K562 (cell line): ENCODE results near the gene CUL1.

Experiments used
- GABPA ChIP-seq: fragments of 200-800 bp; sonication (Bioruptor generic); conservative IDR thresholded peaks from 2 replicates; pipeline ENCODE4 v1.6.1; 2016; ENCODE audit warnings: low read depth, missing genetic modification characterization, missing compliant biosample characterization
- MAX ChIP-seq: sonication (generic); formaldehyde crosslinking; IDR thresholded peaks from 2 replicates; pipeline ENCODE4 v1.9.0; 2022; ENCODE audit warnings: mild to moderate bottlenecking, missing genetic modification reagents
- MAZ ChIP-seq, 2 experiments: fragments of 450-650 bp in 1 of 2; sonication (generic) in 1 of 2; formaldehyde crosslinking; IDR thresholded peaks in 1 of 2; conservative IDR thresholded peaks in 1 of 2; 2 replicates each; pipeline versions ENCODE4 v1.4.0 to v1.5.0; 2020; ENCODE audit warnings: mild to moderate bottlenecking in 1 of 2, missing genetic modification reagents in 1 of 2
- MED1 ChIP-seq: sonication (generic); formaldehyde crosslinking; IDR thresholded peaks from 2 replicates; pipeline ENCODE4 v1.8.1; 2023; ENCODE audit warnings: missing genetic modification reagents, borderline replicate concordance
- RBM14 ChIP-seq: fragments of 200-400 bp; formaldehyde crosslinking; IDR thresholded peaks from 2 replicates; pipeline ENCODE4 v1.6.1; 2018; ENCODE audit warnings: low read depth, mild to moderate bottlenecking, low read length, moderate library complexity, borderline replicate concordance; ENCODE audit not compliant: insufficient read depth
- YBX1 ChIP-seq: fragments of 450-650 bp; IDR thresholded peaks from 2 replicates; pipeline ENCODE4 v1.7.1; 2016; ENCODE audit warnings: mild to moderate bottlenecking

- TF ChIP-seq YBX1 = no peak
- no peak for TF ChIP-seq MED1 (CRISPR knock-in tag)
- no peak for TF ChIP-seq GABPA (tag)
- TF ChIP-seq RBM14 = no peak
- no peak for TF ChIP-seq MAZ (CRISPR knock-in tag; conservative IDR thresholded peaks at IDR 0.05 in 1 of 2, IDR thresholded peaks at IDR 0.05 in 1 of 2)
- TF ChIP-seq MAX (CRISPR knock-in tag) = no peak
Observed at GRCh38 chr7:148761499-148762278, 63.0 kb downstream of the CUL1 start.
